ENCODE data around the gene GNAL. TPM values are rescaled to one million over a fixed set of nuclear protein-coding genes. Genes with fewer than 3 reads are reported as not detected.

GNAL gene
- total and polyA plus RNA-seq, 2 experiments from 2014 or later = 7.5 to 21.6 TPM

DNA sequence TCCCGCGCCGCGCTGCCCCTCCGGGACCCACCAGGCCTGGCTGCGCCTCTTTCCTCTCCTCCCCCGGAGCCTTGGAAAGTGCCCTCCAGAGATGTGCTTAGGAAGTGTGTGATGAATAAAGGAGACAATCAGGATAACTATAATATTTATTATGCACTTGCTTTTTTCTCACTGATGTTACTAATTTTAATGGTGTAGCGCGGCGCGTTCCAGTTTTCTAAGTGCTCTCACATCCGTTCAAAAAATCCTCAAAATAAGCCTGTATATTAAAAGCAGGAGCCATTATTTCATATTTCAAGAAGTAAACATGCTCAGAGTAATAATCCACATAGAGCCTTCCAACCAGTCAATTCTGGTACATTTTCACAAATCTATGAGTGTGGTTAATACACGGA lies 220.0 kb downstream of the GNAL start (continued):
- TF ChIP-seq REST (IDR thresholded peaks at IDR 0.05; ENCODE audit: unreplicated experiment) = no peak
- TF ChIP-seq EZH2 (IDR thresholded peaks at IDR 0.05; ENCODE audit: low read depth, unreplicated experiment) = no peak
- TF ChIP-seq POLR2AphosphoS5 (IDR thresholded peaks at IDR 0.05; ENCODE audit: low read depth) = no peak
- TF ChIP-seq STAT1 (IDR thresholded peaks at IDR 0.05; ENCODE audit: unreplicated experiment) = no peak
- no peak for TF ChIP-seq JUNB (IDR thresholded peaks at IDR 0.05; ENCODE audit: unreplicated experiment)

DNA sequence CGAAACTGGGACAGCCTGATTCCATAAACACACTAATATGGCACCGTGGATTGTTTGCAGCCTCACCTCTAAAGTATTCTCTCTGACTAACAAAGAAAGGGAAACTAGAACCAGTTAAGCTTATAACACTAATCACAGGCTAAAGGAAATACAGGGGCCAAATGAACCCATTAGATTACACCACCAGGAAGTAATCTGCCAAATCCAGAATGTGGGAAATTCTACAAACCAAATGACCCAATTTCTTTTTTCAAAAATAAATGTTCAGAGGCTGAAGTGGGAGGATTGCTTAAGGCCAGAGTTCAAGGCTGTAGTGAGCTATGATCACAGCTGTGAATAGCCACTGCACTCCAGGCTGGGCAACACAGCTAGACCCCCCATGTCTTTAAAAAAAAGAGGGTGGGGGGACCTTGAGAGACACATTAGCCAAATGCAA lies 220.5 kb downstream of the GNAL start:
- Mint-ChIP-seq H3K27me3 (ENCODE audit: insufficient read depth, low read depth, poor library complexity) (peaks cover 16% of the 10 kb centered on the region), H3K4me1 (peaks cover 23% of the 10 kb centered on the region), H3K36me3 (ENCODE audit: low read depth) (no peaks in the 10 kb centered on the region; the same call in 2 of the 3 replicates), H3K9me3 (no peaks in the 10 kb centered on the region), H3K4me3 (peak overlapping the region; percentile 75), H3K27ac (no peak overlapping the region)
- DNase-seq (ENCODE audit: low spot score) (no peak), ATAC-seq (no peak)
- Histone ChIP-seq H3F3A (replicated peaks; ENCODE audit: low read depth) (peaks cover 13% of the 10 kb centered on the region; the same call in 1 of the 2 replicates), H3K4me2 (peak overlapping the region; percentile 86; the same call in 1 of the 2 replicates), H3K36me3 (ENCODE audit: insufficient read depth) (no peaks in the 10 kb centered on the region), H3K27me3 (ENCODE audit: insufficient read depth) (peaks cover 10% of the 10 kb centered on the region; the same call in 1 of the 2 replicates), H4K20me1 (replicated peaks; ENCODE audit: insufficient read depth) (no peaks in the 10 kb centered on the region), H3K9me2 (ENCODE audit: insufficient read depth) (no peaks in the 10 kb centered on the region), H2AFZ (no peak overlapping the region), H3K27ac (ENCODE audit: low read depth) (no peak overlapping the region), H3K4me1 (ENCODE audit: insufficient read depth) (peaks cover 34% of the 10 kb centered on the region), H3K79me2 (replicated peaks; ENCODE audit: insufficient read depth) (no peaks in the 10 kb centered on the region; the same call in 1 of the 2 replicates), H3K4me3 (peak overlapping the region; percentile 78; the same call in 1 of the 2 replicates)
- TF ChIP-seq, protein P1, sequence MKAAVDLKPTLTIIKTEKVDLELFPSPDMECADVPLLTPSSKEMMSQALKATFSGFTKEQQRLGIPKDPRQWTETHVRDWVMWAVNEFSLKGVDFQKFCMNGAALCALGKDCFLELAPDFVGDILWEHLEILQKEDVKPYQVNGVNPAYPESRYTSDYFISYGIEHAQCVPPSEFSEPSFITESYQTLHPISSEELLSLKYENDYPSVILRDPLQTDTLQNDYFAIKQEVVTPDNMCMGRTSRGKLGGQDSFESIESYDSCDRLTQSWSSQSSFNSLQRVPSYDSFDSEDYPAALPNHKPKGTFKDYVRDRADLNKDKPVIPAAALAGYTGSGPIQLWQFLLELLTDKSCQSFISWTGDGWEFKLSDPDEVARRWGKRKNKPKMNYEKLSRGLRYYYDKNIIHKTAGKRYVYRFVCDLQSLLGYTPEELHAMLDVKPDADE (IDR thresholded peaks at IDR 0.05) = no peak
- no peak for TF ChIP-seq ZNF114 (CRISPR knock-in tag; IDR thresholded peaks at IDR 0.05)
- TF ChIP-seq REST (IDR thresholded peaks at IDR 0.05; ENCODE audit: unreplicated experiment) = no peak
- TF ChIP-seq EZH2phosphoT487 (IDR thresholded peaks at IDR 0.05; ENCODE audit: unreplicated experiment) = no peak
- no peak for TF ChIP-seq ZNF462 (CRISPR knock-in tag; IDR thresholded peaks at IDR 0.05)
- TF ChIP-seq JUNB (IDR thresholded peaks at IDR 0.05; ENCODE audit: unreplicated experiment) = no peak

All from GM23338 (cell line).